Activated T-cell treated with anti-CD3 and anti-CD28 coated beads for 24 hours (primary cell): ENCODE results near the gene CHAMP1.
A peak's percentile ranks its signal among the peaks of the same experiment; 100 is the strongest.
"Not testable (repeated sequence)": the region's sequence is repeated elsewhere in the genome, so short reads cannot be mapped to it uniquely, and the experiment has no call there.

Source experiments
- DNase-seq: peaks from one replicate; pipeline ENCODE4 v3.0.0-alpha.2; 2020; ENCODE audit warnings: low read depth

Gene CHAMP1

GRCh38 chr13:114334305-114335053 is 20.2 kb downstream of the CHAMP1 start:
- no peak for DNase-seq

- not testable (repeated sequence) for DNase-seq
Measured at GRCh38 chr13:114336457-114336856, 22.2 kb downstream of the CHAMP1 start.

GRCh38 chr13:114338959-114339358 is 24.7 kb downstream of the CHAMP1 start:
- DNase-seq, result no peak

- DNase-seq, result peak; percentile 14
Measured at GRCh38 chr13:114339857-114340534, 25.7 kb downstream of the CHAMP1 start.

GRCh38 chr13:114341003-114341777 is 26.9 kb downstream of the CHAMP1 start:
- DNase-seq, result no peak

- not testable (repeated sequence) for DNase-seq
Measured at GRCh38 chr13:114347256-114347655, 33.0 kb downstream of the CHAMP1 start.

- DNase-seq, result not testable (repeated sequence)
Measured at GRCh38 chr13:114352763-114353162, 38.5 kb downstream of the CHAMP1 start.

GRCh38 chr13:114353382-114353781 is 39.1 kb downstream of the CHAMP1 start:
- not testable (repeated sequence) for DNase-seq
